Activated CD8-positive, alpha-beta memory T cell treated with anti-CD3 and anti-CD28 coated beads, Interleukin-2, amount 50 U/mL, for 48 hours (primary cell): ENCODE data around the gene TNFRSF9.
"Not testable (repeated sequence)": the region's sequence is repeated elsewhere in the genome, so short reads cannot be mapped to it uniquely, and the experiment has no call there.

Source experiments
- DNase-seq: peaks from one replicate; pipeline ENCODE4 v3.0.0-alpha.2; 2020

The TNFRSF9 gene

GRCh38 chr1:7940745-7941436 is at the start of gene TNFRSF9:
Gene TNFRSF9 (minus strand): TSS chr1:7940839. CDS start chr1:7939994, 845 bp downstream.
- DNase-seq: peak; percentile 87

GRCh38 chr1:7989762-7990428 is 49.3 kb upstream of the TNFRSF9 start:
- no peak for DNase-seq

GRCh38 chr1:7988576-7988975 is 47.9 kb upstream of the TNFRSF9 start:
- no peak for DNase-seq

GRCh38 chr1:7987528-7987927 is 46.9 kb upstream of the TNFRSF9 start:
- DNase-seq: no peak

GRCh38 chr1:7985851-7986612 is 45.4 kb upstream of the TNFRSF9 start:
- DNase-seq: no peak

- no peak for DNase-seq
These were observed 44.2 kb upstream of the TNFRSF9 start for GRCh38 chr1:7984811-7985210.

GRCh38 chr1:7983086-7983778 is 42.6 kb upstream of the TNFRSF9 start:
- no peak for DNase-seq

GRCh38 chr1:7980984-7981383 is 40.3 kb upstream of the TNFRSF9 start:
- DNase-seq: no peak

GRCh38 chr1:7975212-7975865 is 34.7 kb upstream of the TNFRSF9 start:
- DNase-seq: peak; percentile 71

- no peak for DNase-seq
These were observed 32.4 kb upstream of the TNFRSF9 start for GRCh38 chr1:7973086-7973485.

GRCh38 chr1:7972285-7972684 is 31.6 kb upstream of the TNFRSF9 start:
- no peak for DNase-seq

- DNase-seq: no peak
These were observed 30.4 kb upstream of the TNFRSF9 start for GRCh38 chr1:7971024-7971423.

GRCh38 chr1:7970246-7970645 is 29.6 kb upstream of the TNFRSF9 start:
- DNase-seq: no peak

- DNase-seq: no peak
These were observed 27.0 kb upstream of the TNFRSF9 start for GRCh38 chr1:7967651-7968050.

- DNase-seq: no peak
These were observed 26.6 kb upstream of the TNFRSF9 start for GRCh38 chr1:7967196-7967595.

- DNase-seq: no peak
These were observed 23.8 kb upstream of the TNFRSF9 start for GRCh38 chr1:7964476-7964875.

- DNase-seq: not testable (repeated sequence)
These were observed 23.2 kb upstream of the TNFRSF9 start for GRCh38 chr1:7963841-7964240.

- DNase-seq: not testable (repeated sequence)
These were observed 22.7 kb upstream of the TNFRSF9 start for GRCh38 chr1:7963378-7963730.

GRCh38 chr1:7962636-7963377 is 22.2 kb upstream of the TNFRSF9 start:
- no peak for DNase-seq

GRCh38 chr1:7962014-7962335 is 21.3 kb upstream of the TNFRSF9 start:
- DNase-seq: no peak

- peak; percentile 99 for DNase-seq
These were observed 20.8 kb upstream of the TNFRSF9 start, which contains the start of gene PARK7 for GRCh38 chr1:7961216-7962013. Gene PARK7 (plus strand): TSS chr1:7961711. CDS start chr1:7962786, 1,075 bp downstream.
